ENCODE data around the gene POLR1H.

POLR1H gene

DNA sequence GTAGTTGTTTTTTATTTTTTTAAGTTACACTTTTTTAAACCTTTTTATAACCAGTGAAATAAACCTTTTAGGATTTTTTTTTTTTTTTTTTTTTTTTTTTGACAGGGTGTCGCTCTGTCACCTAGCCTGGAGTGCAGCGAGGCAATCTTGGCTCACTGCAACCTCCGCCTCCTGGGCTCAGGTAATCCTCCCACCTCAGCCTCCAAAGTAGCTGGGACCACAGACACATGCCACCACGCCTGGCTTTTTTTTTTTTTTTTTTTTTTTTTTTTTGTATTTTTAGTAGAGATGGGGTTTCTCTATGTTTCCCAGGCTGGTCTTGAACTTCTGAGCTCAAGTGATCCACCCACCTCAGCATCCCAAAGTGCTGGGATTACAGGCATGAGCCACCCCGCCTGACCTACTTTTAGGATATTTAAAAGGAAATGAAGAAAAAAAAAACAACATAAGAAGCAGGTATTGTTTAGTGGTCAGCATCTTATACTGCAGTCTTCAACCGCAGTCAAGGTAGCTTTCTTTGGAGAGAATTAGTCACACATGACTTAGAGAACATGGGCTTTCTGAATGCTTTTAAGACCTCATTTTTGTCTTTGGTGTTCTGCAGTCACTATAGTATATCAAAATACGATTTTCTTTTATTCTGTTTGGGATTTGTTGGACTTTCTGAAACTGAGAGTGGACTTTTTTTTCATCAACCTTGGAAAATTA is 1.6 kb downstream of the POLR1H start:
- no peak for DNase-seq

DNA sequence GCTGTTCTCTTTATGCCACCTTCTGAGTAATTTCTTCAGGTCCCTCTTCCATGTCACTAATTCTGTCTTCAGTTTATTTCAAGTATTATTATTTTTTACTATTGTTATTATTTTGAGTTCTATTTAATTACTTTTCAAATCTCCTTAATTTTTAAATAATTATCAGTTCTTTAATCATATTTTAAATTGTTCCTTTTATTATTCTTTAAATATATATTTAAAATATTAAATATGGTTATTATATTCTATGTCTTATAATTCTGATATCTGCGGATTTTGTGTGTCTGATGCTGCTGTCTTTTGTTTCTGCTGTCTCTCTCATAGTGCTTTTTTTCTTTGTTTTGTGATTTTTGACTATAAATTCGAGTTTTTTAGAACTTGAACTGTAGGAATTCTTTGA is 2.2 kb downstream of the POLR1H start:
- no peak for DNase-seq

DNA sequence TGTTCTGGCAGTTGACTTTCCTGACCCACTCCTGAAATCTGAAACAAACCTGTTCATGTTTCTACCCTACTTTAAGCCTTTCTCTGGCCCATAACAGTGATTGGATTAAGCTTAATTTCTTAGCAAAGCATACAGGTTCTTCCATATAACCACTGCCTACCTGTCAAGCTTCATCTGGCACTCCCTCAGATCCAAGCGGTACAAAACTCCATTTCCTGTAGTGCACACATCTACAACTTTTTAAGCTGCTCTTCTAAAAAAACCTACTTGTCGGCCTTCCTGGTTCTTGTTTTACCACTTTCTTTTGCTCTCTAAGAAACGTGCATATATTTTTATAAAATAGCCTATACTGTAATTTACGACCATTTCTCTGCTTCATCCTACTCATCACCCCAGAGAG is 5.0 kb downstream of the POLR1H start:
- DNase-seq = no peak

DNA sequence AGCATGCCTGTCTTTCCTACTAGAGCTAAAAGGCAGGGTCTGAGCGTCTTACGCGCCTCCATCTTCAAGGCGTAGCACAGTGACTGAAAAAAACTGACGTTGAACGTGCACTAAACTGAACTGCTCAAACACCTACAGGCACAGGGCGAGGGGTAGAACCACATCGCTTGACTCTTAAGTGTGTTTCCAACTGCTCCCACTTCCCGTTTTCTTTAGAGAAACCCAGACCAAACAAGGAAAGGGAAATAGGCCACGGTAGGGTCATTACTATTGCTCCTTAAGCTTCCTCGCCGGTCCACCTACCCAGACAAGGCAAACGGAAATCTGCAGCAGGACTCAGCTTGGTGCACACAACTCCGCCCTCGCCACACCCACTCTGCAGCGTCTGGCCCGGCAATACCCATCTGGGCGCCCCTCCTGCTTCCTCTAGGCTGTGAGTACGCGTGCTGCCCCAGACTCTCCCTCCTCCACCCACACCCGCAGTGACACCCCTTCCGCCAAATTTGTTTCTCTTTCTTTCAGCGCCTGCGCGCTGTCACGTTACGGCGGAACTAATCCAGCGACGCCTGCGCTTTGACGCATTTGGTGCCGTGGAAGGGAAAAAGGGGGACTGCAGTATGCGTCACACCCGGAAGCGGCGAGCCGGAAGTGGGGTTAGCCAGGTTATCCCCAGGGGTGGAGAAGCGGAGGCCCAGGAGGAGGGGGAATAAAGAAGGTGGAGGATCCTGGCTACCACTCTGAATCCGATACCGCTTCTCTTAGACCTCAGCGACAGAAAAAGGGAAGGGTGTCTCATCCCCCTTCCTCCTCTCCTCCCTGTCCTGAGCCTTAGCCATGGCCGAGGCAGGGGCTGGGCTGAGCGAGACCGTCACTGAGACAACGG is 5.8 kb downstream of the POLR1H start, which contains the start of gene PPP1R11:
TSS of gene PPP1R11 (plus strand) at position 622 of the 883 bp plus-strand sequence. CDS start at position 835, 213 bp downstream.
- peak; percentile 100 for DNase-seq

DNA sequence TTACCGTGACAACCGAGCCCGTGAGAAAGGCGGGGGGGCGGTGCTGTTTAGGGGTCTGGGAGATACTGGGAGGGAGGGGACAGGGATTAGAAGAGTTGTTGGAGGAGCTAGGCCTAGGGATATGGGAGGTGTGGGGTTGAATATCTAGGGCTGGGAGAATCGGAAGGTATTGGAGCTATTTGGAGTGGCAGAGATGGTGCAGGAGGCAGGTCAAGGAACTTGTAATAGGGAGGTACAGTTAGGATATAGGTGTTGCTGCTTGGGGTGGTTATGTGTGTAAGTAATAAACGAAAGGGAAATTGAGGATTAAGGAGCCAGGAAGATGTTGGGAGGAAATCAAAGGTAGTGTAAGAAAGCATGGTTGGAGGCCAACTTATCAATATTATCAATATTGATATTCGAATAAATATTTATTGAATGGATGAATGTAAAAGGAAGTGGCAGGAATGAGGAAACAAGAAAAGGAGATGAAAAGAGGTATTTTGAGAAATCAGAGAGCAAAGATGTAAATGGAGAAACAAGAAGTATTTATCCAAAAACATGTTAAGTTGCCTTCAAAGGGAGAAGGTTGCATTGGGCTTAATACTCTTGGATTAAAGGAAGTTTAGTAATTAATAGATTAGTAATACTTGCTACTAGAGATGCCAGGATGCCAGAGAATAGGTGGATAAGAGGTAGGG is 6.5 kb downstream of the POLR1H start:
- DNase-seq = no peak

DNA sequence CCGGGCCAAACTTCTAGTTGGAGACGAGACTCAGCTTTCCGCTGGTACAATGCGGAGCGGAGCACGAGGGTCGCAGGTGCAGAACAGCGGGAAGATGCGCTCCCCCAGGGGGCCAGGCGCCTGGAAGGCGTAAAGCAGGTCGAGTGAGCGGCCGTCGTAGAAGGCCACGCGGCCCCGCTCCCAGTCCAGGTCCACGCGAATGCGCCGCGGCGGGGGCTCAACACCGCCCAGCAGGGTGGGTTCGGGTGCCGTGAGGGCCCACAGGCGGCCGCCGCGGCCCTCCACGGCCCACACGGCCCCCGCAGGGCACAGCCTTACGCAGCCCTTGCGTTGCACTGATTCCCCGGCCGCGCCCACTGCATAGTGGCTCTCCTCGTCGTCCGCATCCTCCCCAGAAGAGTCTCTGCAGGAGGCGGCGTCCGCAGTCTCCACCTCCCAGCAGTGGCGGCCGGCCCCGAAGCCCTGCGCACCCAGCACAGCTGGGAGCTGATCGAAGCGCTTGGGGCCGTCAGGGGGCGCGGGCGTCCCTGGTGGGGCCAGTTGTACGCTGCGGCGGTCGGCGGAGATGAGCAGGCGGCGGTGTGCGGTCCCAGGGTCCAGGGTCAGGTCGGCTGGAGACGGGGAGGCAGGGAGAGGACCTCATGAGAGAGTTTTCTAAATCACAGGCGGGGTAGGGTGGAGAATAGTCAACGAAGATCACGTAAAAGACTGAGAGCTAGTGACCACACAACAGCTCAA is 10.2 kb downstream of the POLR1H start:
- peak; percentile 62 for DNase-seq

DNA sequence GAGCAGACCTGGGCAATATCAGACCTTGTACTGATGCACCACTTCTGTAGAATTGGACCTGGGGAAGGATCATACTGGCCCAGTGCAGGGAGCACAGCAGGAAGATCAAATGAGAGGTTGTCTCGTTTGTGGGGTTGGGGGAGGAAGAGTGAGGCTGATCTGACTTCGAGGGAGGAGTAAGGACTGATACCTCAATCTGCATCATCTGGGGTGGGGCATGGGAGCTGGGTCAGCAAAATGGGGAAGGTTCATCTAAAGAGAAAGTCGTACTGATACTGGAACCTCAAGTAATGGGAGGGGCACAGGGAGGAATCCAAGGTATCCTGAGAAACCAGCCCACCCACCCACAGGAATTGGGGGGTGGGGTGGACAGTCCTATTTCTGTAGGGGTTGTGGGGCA is 10.8 kb downstream of the POLR1H start:
- DNase-seq = no peak

DNA sequence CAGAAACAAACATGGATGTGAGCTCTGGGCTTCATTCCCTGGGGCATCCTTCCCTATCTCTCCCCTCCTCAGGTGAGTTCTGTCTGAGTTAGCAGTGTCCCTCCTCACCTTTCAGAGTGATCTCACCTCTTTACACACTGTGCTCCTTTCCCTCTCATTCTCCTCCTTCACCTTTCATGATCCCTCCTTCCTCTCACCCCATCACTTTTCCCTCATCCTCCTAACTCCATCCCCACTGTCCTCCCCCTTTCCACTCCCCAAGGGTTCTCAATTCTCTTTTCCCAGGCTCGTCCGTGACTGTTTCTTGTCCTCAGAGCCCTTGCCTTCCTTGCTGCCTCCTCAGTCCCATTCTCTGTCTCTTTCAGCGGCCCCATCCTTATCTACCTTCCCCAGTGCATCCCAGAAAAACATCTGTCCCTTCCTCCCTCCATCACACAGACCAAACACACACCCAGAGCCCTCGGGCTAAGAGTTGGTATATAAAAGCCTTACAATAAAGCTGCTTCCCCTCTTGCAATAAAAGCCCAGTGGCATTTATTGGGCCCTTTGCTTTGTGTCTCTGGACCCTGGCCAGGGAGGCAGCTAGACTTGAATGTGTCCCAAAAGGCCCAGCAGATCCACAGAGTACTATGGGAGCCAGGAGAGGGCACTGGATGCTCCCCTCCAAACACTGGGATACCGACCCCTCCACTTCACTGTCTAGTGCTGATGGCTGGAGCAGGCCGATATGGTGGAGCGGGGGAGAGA is 12.6 kb downstream of the POLR1H start:
- DNase-seq = no peak

DNA sequence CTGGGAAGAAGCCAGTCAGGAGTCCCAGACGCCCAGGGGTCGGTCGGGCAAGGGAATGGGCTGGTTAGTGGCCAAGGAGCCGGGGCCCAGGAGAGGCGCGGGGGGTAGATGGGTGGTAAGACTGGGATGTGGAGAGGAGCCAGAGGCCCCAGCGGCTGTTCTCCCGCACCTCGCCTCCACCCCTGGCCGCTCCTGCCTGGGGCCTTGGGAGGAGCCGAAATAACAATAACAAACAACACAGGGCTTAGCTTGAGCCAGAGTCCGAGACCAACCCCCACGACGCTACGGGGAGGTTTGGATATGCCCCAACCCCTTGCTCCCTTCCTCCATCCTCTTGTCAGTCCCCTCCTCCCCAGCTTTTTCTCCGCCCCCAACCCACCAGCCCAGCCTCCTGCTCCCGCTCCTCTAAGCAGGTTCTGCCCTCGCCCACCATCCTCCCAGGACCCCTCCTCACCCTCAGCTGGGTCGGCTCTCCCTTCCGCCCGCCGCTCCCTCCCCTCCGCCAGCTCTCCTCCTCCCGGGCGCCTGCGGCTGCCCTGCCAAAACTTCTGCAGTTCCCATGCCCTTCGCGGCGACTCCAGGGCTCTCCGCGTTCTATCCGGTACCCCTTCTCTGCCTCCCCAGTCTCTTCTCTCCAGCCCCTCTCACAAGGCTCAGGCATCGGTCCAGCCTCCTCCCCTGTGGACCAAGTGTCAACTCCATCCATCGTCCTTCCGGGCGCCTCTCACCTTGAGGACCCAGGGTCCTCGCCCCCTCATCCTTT is 13.4 kb downstream of the POLR1H start:
- peak; percentile 44 for DNase-seq

DNA sequence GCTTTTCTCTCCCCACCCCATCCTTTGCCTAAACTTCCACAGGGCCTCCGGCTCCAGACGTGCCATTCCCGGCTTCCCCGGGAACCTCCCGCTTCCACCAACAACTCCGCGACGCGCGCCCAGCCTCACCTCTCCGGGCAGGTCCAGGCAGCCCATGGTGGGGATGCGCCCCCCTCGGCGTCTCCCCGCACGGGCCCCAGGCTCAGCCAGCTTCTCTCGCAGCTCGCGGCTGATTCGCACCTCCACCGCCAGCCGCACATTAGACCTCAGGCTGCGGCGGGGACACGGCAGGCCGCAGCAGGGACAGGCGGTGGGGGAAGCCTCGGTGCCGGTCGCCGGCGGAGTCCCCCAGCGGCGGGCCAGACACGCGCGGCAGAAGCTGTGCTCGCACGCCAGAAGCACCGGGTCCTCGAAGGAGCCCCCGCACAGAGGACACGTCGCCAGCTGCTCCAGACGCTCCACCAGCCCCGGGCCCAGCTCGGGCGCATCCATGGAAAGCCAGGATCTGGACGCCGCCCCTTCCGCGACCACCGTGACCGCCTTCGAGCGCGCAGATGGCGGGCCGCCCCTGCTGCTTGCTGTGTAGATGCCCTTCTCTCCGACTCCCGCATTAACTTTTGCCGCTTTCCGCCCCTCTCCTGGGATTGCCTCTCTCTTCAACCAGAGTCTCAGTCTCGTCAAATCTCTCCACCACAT is 14.2 kb downstream of the POLR1H start, which contains the start of gene RNF39:
TSS of gene RNF39 (minus strand) at position 676 of the 696 bp plus-strand sequence. CDS start at position 492, 184 bp downstream.
- peak; percentile 50 for DNase-seq

DNA sequence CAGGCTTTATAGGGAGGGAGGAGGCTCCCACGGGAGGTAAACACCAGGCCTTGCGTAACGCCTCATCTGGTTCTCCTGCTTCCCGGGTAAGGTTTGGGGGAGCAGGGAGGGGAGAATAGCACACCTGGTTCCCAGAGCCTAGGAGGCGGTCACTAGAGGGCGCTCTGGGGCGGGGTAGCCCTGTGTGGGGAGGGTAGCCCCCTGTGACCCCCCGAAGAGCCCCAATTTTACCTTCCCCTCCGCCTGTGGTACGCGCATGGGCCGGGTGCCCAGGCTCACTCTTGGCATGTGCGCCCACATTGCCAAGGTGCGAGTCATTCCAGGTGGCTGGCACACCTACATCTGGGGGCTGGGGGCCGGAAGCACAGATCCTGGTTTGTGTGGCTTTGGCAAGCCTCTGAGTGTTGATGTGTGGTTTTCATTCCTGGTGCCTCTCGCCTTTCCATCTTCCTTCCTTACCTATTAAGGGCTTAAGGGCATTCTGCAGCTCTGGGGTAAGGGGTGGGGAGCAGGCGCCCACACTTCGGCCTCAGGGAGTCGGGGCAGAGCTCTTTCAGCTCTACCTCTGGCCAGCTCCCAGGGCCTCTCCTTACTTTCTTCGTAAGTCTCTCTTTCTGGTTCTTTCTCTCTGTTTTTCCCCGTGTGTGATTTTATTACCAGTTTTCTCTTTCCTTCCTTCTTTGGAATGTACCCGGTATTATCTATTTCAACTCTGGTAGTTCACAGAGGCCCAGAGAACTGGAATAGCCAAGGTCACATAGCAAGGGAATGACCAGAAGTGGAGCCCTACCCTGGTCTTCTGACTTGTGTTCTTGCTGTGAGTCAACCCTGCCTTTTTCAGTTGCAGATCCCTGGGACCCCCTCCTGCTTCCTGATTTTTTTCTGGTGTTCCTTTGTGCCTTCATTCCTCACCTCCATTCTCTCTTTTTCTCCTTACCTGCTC is 15.0 kb downstream of the POLR1H start:
- no peak for DNase-seq

DNA sequence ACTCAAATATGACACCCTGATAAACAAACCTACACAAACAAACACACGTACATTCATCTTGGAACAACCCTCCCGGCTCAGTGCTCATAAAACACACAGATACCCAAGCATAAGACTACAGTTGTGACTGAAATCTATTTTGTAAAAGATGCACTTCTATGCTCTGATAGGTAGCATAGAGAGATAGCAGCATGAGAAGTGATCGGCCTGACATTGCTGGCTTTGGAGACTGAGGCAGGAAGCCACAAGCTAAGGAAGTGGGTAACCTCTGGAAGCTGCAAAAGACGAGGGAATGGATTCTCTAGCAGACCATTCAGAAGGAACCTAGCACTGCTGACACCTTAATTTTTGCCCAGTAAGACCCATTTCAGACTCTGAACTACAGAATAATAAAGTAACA is 16.2 kb downstream of the POLR1H start:
- no peak for DNase-seq

DNA sequence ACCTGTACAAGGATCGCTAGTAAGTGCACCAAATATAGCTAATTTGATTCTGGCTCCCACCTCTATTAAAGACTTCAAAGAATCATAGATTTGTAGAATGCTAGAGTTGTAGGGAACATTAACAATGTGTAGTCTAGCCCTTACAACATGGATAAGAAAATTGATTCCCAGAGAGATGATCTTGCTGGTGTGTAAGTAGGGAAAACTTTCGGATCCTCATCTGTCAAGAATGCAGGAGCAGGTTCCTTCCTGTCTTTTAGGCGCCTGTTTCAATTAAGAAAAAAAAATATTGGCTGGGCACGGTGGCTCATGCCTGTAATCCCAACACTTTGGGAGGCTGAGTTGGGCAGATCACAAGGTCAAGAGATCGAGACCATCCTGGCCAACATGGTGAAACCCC is 26.8 kb downstream of the POLR1H start:
- no peak for DNase-seq

DNA sequence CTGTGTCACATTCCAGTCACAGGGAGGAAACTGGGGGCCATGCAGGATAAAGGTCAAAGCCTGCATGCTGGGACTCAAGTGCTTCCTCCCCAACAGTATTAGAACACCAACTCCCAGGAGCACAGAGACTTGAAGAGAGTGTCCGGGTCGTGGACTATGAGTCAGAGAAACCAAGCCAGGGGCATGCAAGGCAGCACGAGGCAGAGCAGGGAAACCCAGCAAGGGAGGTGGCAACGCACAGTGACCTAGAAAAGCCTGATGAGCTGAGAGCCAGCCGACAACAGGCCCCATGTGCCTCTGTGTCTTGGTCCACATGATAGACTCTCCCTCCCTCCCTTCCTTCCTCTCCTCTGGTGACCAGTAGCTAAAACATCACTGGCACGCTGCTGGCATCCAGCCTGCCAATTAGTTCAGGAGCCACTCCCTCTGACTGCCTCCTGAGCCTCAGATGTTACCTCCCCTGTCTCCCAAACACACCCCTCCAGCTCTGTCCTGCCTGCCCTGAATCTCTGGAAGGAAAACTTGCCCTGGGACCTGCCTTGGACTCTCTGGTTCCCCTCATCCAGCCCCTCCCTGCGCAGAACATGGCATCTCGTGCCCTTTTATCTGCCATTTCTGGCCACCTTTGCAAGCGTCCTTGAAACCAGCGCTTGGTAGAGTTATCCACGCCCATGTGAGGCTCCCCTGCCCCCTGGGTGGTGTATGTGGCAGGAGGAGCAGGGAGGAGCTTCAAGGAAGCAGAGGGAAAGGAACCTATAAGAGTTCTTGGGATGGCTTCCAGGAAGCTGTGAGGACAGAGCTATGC is 30.7 kb downstream of the POLR1H start:
- peak; percentile 31 for DNase-seq

DNA sequence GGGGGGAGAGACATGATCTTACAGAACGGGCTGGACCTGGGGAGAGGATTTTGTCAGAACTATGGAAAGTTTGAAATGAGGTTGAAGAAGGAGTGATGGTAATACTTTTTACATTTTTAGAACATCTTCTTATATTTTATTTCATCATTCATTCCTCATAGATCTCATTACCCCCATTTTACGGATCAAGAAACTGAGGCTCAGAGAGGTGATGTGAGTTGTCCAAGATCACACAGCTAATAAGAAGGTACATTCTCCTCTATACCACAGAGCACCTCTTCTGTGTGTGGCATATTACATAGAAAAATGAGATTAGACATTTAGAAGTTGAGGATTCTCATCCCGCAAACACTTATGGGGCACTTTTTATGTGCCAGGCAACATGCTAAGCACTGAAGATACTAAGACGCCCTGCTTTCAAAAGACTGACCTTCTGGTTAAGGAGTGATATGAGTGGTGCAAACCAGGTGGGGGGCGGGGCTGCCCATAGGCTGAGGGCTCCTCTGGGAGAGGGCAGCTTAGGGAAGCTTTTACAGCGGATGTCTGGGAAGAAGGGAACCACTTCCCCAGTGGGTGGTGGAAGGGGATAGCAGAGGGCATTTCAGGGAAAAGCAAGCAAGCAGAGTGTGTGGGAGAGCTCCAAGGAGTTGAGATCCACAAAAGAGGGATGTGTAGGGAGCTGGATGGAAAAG is 31.9 kb downstream of the POLR1H start:
- no peak for DNase-seq

DNA sequence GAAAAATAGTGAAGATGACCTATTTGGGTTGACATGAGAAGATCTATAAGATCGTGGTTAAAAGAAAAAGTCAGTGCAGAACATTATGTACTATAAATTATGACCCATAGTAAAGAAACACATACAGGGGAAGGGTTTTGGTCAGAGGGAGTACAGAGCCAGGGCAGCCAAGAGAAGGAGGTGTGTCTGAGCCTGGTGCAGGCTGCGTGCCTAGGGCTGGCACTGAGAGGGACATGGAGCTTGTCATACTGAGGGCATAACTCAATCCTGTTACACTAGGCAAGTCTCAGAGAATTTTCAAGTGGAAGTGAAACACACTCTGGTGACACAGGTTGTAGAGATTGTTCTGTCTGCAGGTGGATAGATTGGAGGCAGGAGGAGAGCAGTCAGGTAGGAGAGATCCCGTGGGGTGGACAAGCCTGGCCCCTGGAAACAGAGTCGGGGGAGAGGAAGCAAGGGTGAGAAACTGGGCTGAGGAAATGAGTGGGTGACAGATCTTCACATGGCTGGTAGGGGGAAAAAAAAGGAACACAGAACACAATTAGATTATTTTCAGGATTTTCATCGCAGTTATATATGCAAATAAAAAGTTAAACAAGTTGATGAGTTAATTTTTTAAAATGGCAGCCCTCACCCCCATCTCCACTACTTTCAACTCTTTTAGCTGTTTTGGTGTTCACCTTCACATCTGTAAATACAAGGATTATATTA is 33.0 kb downstream of the POLR1H start:
- no peak for DNase-seq

DNA sequence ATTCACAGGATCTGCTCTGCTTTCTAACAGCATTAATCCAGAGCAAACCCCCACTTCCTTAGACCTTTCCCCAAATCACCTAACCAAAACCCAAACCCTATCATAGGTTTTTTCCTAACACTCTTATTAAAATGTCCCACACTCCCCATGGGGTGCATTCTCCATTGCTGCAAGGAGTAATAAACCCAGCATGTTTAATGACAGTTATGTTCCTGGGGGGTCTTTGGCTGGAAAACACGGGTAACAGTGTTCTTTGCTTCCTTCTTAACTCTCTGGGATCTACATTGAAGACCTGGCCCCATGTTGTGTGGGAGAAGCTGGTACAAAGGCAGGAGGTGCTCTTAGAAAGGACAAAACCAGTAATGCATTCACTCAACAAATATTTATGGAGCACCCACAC is 35.8 kb downstream of the POLR1H start:
- DNase-seq = no peak

Measured in eye (tissue), 1 donor.